Measurements from ENCODE around the gene PTRHD1. TPM values are rescaled to one million over a fixed set of nuclear protein-coding genes. Genes with fewer than 3 reads are reported as not detected.

Gene PTRHD1
- total and polyA plus RNA-seq, 2 of the 8 experiments (the other 6 are each of a cell fraction or from before 2014, with no cell fraction given) = 46.2 to 91.9 TPM

- TF ChIP-seq GTF2F1 (IDR thresholded peaks at IDR 0.05; ENCODE audit: borderline replicate concordance, low read depth, low read length) (peak; percentile 87), JUND (IDR thresholded peaks at IDR 0.05; ENCODE audit: low read length) (peak; percentile 16; the same call in 1 of the 2 replicates), BACH1 (IDR thresholded peaks at IDR 0.05; ENCODE audit: low read length) (peak; percentile 48; the same call in 1 of the 2 replicates), TBP (IDR thresholded peaks at IDR 0.05; ENCODE audit: low read depth, low read length) (peak; percentile 90), TEAD4 (IDR thresholded peaks at IDR 0.05; ENCODE audit: low read depth, low read length) (no peak; the same call in 1 of the 2 replicates), KDM1A (IDR thresholded peaks at IDR 0.05; ENCODE audit: borderline replicate concordance, low read length) (no peak), PHF8 (conservative IDR thresholded peaks at IDR 0.05; ENCODE audit: low read depth, low read length) (peak; percentile 99), HDAC2 (IDR thresholded peaks at IDR 0.05; ENCODE audit: borderline replicate concordance in 1 of 2, low read depth in 2 of 2, low read length in 2 of 2) (peak; percentile 2 to 60; a peak in 1 of 4 replicates), RNF2 (IDR thresholded peaks at IDR 0.05; ENCODE audit: borderline replicate concordance, low read depth, low read length, missing control alignments, poor library complexity, severe bottlenecking) (no peak), ATF3 (IDR thresholded peaks at IDR 0.05; ENCODE audit: insufficient read depth, low read depth, low read length) (no peak), SP4 (IDR thresholded peaks at IDR 0.05; ENCODE audit: low read length) (peak; percentile 74; the same call in 1 of the 2 replicates), CREB1 (IDR thresholded peaks at IDR 0.05) (0 out of 2 replicates have a peak, but pooled peaks have one; percentile 38), KDM5A (IDR thresholded peaks at IDR 0.05; ENCODE audit: low read length) (0 out of 2 replicates have a peak, but pooled peaks have one; percentile 39)
Observed at GRCh38 chr2:24792874-24793760, at the start of gene PTRHD1, which contains the start of gene CENPO (continued).
